ENCODE results near the gene OPN1MW3.

Gene OPN1MW3

DNA sequence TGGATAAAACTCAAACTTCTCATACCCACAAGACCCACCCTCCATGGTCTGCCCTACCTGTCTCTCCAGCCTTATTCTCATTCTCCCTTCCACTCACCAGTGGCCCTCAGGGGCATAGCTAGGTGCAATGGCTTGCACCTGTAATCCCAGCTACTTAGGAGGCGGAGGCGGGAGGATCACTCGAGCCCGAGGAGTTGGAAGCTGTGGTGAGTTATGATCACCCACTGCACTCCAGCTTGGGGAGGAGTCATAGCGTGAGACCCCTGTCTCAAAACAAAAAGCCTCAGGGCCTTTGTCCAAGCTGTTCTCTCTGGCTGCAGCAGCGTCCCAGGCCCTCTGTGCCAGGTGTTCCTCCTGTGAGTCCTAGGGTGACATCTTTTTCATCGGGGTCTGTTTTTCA lies 54.7 kb downstream of the OPN1MW3 start:
- H2AFZ ChIP-seq (ENCODE audit: low read length, unreplicated experiment), result no peak overlapping the region
- no peak overlapping the region for H3K27ac ChIP-seq (ENCODE audit: low read depth, low read length)
- H3K4me3 ChIP-seq (ENCODE audit: low read depth, low read length), result no peak overlapping the region
- H3K27me3 ChIP-seq (ENCODE audit: insufficient read depth, low read length), result no peaks in the 10 kb centered on the region
- no peaks in the 10 kb centered on the region for H3K36me3 ChIP-seq (ENCODE audit: insufficient read depth, low read length)
- H3K4me1 ChIP-seq (ENCODE audit: control insufficient read depth, insufficient read depth, low read length, unreplicated experiment), result no peaks in the 10 kb centered on the region
- no peaks in the 10 kb centered on the region for H3K79me2 ChIP-seq (ENCODE audit: control insufficient read depth, insufficient read depth, low read length, unreplicated experiment)

DNA sequence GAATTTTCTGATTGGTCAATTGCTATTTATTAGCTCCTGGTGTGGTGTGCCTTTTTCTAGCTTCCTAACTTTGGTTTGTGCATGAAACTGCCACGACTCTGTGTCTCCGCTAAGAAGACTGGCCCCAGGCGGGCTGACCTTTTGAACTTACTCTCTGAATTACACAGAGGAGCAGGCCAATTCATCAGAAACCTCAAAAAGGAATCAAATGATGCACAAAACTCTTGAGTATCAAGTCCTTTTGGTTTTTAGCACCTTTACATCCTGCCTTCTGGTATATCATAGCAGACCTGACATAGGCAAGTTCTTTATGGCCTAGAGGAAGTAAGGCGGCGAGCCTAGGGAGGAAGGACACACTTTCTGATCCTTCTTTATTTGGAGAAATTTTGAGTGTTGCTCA lies 55.8 kb downstream of the OPN1MW3 start:
- H3K27me3 ChIP-seq (ENCODE audit: insufficient read depth, low read length), result no peaks in the 10 kb centered on the region
- H3K27ac ChIP-seq (ENCODE audit: low read depth, low read length), result no peak overlapping the region
- no peaks in the 10 kb centered on the region for H3K4me1 ChIP-seq (ENCODE audit: control insufficient read depth, insufficient read depth, low read length, unreplicated experiment)
- H3K79me2 ChIP-seq (ENCODE audit: control insufficient read depth, insufficient read depth, low read length, unreplicated experiment), result no peaks in the 10 kb centered on the region
- no peaks in the 10 kb centered on the region for H3K36me3 ChIP-seq (ENCODE audit: insufficient read depth, low read length)
- no peak overlapping the region for H2AFZ ChIP-seq (ENCODE audit: low read length, unreplicated experiment)
- no peak overlapping the region for H3K4me3 ChIP-seq (ENCODE audit: low read depth, low read length)

DNA sequence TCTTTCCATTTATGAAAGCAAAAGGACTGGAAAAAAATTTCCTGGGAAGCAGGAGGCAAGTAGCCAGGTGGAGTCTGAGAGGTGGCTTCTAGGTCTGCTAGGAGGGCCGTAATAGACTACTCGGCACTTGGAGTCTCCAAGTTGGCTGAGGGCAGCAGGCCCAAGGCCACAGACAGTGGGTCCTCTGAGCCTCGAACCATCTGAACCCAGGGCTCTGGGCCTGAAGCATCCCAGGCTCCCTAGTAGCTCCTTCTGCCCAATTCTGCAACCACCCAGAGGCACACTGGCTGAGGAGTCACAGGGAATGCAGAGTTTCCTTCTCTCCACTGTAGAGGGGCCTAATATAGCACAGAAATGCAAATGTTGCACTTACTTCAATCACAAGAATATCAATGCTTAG lies 58.0 kb downstream of the OPN1MW3 start:
- H3K27ac ChIP-seq (ENCODE audit: low read depth, low read length), result no peak overlapping the region

DNA sequence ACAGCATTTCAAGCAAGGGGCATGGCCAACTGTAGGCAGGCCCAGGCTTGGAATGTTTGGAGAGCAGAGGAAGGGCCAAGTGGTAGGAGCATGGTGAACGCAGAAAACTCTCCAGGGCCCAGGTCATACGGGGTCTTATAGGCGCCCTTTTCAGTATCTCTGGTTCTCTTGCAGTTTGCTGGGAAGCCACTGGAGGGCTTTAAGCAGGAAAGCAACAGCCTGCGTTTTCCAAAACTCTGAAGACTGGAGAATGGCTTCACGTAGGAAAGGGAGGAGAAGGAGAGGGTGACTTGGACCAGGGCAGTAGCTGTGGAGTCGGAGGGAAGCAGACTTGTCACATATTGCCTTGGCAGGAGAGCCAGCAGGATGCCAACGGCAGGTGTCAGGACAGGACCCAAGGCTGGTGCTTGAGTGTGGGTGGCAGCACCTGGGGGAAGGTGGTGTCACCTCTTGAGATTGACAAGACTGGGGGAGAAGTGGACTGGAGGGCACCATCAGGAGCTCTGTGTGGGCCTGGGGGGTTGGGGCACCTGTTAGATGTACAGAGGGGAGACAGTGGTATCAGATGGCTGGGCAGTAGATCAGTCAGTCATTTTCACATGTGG lies 60.1 kb downstream of the OPN1MW3 start:
- Histone ChIP-seq H3K27ac (ENCODE audit: low read depth, low read length) (no peak overlapping the region), H2AFZ (ENCODE audit: low read length, unreplicated experiment) (no peak overlapping the region), H3K4me3 (ENCODE audit: low read depth, low read length) (no peak overlapping the region), H3K79me2 (ENCODE audit: control insufficient read depth, insufficient read depth, low read length, unreplicated experiment) (no peaks in the 10 kb centered on the region), H3K4me1 (ENCODE audit: control insufficient read depth, insufficient read depth, low read length, unreplicated experiment) (no peaks in the 10 kb centered on the region), H3K27me3 (ENCODE audit: insufficient read depth, low read length) (no peaks in the 10 kb centered on the region), H3K36me3 (ENCODE audit: insufficient read depth, low read length) (no peaks in the 10 kb centered on the region)

More for the DNA sequence above, 58.0 kb downstream of the OPN1MW3 start:
- Histone ChIP-seq H3K36me3 (ENCODE audit: insufficient read depth, low read length) (no peaks in the 10 kb centered on the region), H3K4me1 (ENCODE audit: control insufficient read depth, insufficient read depth, low read length, unreplicated experiment) (no peaks in the 10 kb centered on the region), H2AFZ (ENCODE audit: low read length, unreplicated experiment) (no peak overlapping the region), H3K4me3 (ENCODE audit: low read depth, low read length) (no peak overlapping the region), H3K27me3 (ENCODE audit: insufficient read depth, low read length) (no peaks in the 10 kb centered on the region), H3K79me2 (ENCODE audit: control insufficient read depth, insufficient read depth, low read length, unreplicated experiment) (no peaks in the 10 kb centered on the region)

DNA sequence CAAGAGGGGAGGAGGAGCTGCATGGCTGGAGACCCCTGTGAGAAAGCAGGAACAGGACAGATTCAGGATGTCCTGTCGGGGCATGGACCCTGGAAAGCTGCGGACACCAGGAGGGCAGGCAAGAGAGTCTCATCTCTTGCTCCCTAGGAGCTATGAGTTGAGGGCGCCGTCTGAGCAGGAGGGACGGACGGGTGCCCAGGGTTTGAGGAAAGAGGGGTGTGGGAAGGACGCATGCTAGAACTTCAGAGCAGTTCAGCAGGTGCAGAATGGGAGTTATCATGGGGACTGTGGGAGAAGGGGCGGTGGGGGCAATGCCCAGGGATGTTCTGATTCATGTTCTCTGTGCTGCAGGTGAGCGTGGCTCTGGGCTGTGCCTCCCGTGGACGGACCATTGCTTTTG lies 63.0 kb downstream of the OPN1MW3 start:
- no peaks in the 10 kb centered on the region for H3K36me3 ChIP-seq (ENCODE audit: insufficient read depth, low read length)
- no peak overlapping the region for H3K27ac ChIP-seq (ENCODE audit: low read depth, low read length)
- no peak overlapping the region for H3K4me3 ChIP-seq (ENCODE audit: low read depth, low read length)
- no peaks in the 10 kb centered on the region for H3K27me3 ChIP-seq (ENCODE audit: insufficient read depth, low read length)
- no peaks in the 10 kb centered on the region for H3K79me2 ChIP-seq (ENCODE audit: control insufficient read depth, insufficient read depth, low read length, unreplicated experiment)
- no peak overlapping the region for H2AFZ ChIP-seq (ENCODE audit: low read length, unreplicated experiment)
- no peaks in the 10 kb centered on the region for H3K4me1 ChIP-seq (ENCODE audit: control insufficient read depth, insufficient read depth, low read length, unreplicated experiment)

Data from ACC112 (cell line).